ENCODE results near the gene NANOS2. TPM values are rescaled to one million over a fixed set of nuclear protein-coding genes. Genes with fewer than 3 reads are reported as not detected.
A peak's percentile ranks its signal among the peaks of the same experiment; 100 is the strongest.

Gene NANOS2
- total RNA-seq, 1 donor from 2014 or later, result not detected

- intact Hi-C loops (cut with DNase I), result no loop called here
- no peaks in the 10 kb centered on the region for H3K9me3 ChIP-seq
- peaks cover 9% of the 10 kb centered on the region for H3K4me1 ChIP-seq
- H3K36me3 ChIP-seq, result no peaks in the 10 kb centered on the region
- peak overlapping the region; percentile 30 for H3K27ac ChIP-seq
- DNase-seq, result no peak
- TF ChIP-seq CTCF (IDR thresholded peaks at IDR 0.05), result no peak
- no peak for ATAC-seq
- H3K27me3 ChIP-seq, result peaks cover 20% of the 10 kb centered on the region
- H3K4me3 ChIP-seq, result no peak overlapping the region
Measured at GRCh38 chr19:45958320-45958719, 43.7 kb upstream of the NANOS2 start.

GRCh38 chr19:45955905-45956608 is 41.5 kb upstream of the NANOS2 start:
- intact Hi-C loops (cut with DNase I), result no loop called here
- Histone ChIP-seq H3K4me1 (peaks cover 9% of the 10 kb centered on the region), H3K4me3 (no peak overlapping the region), H3K27me3 (peaks cover 20% of the 10 kb centered on the region), H3K27ac (peak overlapping the region; percentile 60), H3K36me3 (no peaks in the 10 kb centered on the region), H3K9me3 (no peaks in the 10 kb centered on the region)
- DNase-seq, result no peak
- peak; percentile 67 for ATAC-seq
- no peak for TF ChIP-seq CTCF (IDR thresholded peaks at IDR 0.05)

DNA sequence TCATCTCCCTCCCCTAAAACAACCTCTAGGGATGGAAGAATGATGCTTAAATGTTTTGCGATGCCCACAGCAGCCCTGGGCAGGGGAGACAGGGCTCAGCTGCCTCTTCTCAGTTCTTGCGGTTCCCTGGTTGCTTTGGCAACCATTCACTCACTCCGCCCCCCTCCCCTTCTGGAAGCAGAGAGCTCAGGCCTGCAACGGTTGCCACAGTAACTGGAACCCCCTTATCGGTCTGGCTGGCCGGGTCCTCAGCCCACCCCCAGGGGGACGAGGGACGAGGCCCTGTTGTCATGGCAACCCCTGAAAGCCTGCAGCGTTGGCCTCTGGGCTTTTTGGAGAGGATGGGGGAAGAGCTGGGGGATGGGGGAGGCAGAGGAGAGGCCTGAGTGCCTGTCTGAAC is 39.6 kb upstream of the NANOS2 start:
- peaks cover 17% of the 10 kb centered on the region for H3K27me3 ChIP-seq
- H3K4me3 ChIP-seq, result no peak overlapping the region

DNA sequence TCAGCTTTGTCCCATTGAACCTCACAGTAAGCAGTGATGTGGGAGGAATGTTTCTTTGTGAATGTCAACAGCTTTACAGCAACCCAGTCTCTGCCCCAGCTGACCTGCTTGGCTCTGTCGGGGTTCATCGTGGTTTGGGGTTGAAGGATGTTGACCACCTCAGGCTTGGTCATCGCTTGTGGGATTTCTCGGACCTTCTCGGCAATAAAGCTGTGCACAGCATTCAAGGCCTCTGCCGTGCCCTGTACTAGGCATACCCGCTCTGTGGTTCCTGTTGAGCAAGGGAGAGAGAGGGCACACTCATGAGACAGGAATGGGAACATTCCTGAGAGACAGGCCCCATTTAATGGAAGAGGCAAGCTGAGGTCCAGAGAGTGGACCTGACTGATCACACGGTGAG is 39.1 kb upstream of the NANOS2 start:
- ATAC-seq, result no peak
- intact Hi-C loops (cut with DNase I), result no loop called here
- Histone ChIP-seq H3K4me1 (peaks cover 9% of the 10 kb centered on the region), H3K9me3 (no peaks in the 10 kb centered on the region), H3K27me3 (peaks cover 14% of the 10 kb centered on the region), H3K4me3 (no peak overlapping the region), H3K27ac (peak overlapping the region; percentile 36), H3K36me3 (no peaks in the 10 kb centered on the region)
- TF ChIP-seq CTCF (IDR thresholded peaks at IDR 0.05), result no peak
- no peak for DNase-seq

More for the DNA sequence above, 39.6 kb upstream of the NANOS2 start:
- DNase-seq (no peak), ATAC-seq (no peak)
- TF ChIP-seq CTCF (IDR thresholded peaks at IDR 0.05), result no peak
- Histone ChIP-seq H3K27ac (peak overlapping the region; percentile 36), H3K36me3 (no peaks in the 10 kb centered on the region), H3K4me1 (peaks cover 9% of the 10 kb centered on the region), H3K9me3 (no peaks in the 10 kb centered on the region)
- intact Hi-C loops (cut with DNase I), result no loop called here

- Histone ChIP-seq H3K4me1 (peaks cover 9% of the 10 kb centered on the region), H3K4me3 (no peak overlapping the region), H3K27me3 (peaks cover 14% of the 10 kb centered on the region), H3K36me3 (no peaks in the 10 kb centered on the region), H3K27ac (no peak overlapping the region), H3K9me3 (no peaks in the 10 kb centered on the region)
- intact Hi-C loops (cut with DNase I), result no loop called here
- DNase-seq (no peak), ATAC-seq (peak; percentile 69)
- TF ChIP-seq CTCF (IDR thresholded peaks at IDR 0.05), result no peak
Measured at GRCh38 chr19:45952686-45953505, 38.3 kb upstream of the NANOS2 start.

Measured in upper lobe of right lung (tissue), 1 donor.